Measurements from ENCODE around the gene OR10X1. TPM values are rescaled to one million over a fixed set of nuclear protein-coding genes. Genes with fewer than 3 reads are reported as not detected.

OR10X1 gene
- polyA plus RNA-seq (ENCODE audit: low read depth in 6 of 6), result not detected

DNA sequence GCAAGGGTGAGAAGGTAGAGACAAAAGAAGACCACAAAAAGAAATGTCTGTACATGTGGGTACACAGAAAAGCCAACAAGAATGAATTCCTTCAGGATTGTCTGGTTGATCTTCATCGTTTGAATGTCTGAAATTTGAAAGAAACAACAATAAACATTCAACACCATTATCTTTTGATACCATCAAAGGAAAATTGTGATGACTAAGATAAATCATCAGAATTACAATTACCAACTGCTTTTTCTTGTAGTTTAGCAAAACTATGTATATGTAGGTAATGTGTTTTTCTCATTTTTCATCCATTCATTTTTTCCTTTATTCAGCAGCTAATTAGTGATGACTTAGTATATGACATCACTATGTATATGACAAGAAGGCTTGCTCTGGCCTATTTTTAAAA, at the start of gene OR10X1:
Gene OR10X1 (minus strand): TSS at position 167 of the 400 bp plus-strand sequence. CDS start 0 bp downstream, at position 167.
- no peak for ATAC-seq (ENCODE audit: low read depth in 2 of 2)
- H3K36me3 Mint-ChIP-seq, result no peaks in the 10 kb centered on the region
- H3K27ac Mint-ChIP-seq, result no peak within 1 kb of the TSS
- no peak for DNase-seq
- H3K27me3 Mint-ChIP-seq, result peaks cover 12 to 37% (median 23%) of the 10 kb centered on the region in 3 donors
- H3K9me3 Mint-ChIP-seq, result no peaks in the 10 kb centered on the region
- peak within 1 kb of the TSS in 1 of 8 donors; percentile 15 for H3K4me3 Mint-ChIP-seq
- no peaks in the 10 kb centered on the region for H3K4me1 Mint-ChIP-seq

DNA sequence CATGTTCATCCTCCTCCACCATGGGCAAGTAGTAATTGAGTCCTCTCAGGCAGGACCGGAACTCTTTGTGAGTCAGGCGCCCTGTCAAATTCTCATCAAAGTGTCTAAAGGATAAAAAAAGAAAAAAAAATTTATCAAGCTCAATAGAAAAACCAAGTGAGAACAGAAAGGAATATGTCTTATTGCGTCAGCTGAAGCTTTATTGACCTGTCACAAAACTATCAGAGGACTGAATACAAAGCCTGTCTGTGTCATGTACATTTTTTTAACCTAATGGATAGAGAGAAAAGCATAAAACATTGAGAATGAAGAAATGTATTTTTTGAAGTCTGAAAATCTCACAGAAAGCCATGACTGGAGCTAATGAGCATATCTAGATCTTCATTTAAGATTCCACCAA, 34.1 kb upstream of the OR10X1 start:
- no peak for ATAC-seq (ENCODE audit: low read depth in 2 of 2)
- no peak overlapping the region for H3K4me3 Mint-ChIP-seq
- H3K36me3 Mint-ChIP-seq, result no peaks in the 10 kb centered on the region
- no peaks in the 10 kb centered on the region for H3K9me3 Mint-ChIP-seq
- DNase-seq, result no peak
- H3K4me1 Mint-ChIP-seq, result no peaks in the 10 kb centered on the region
- H3K27ac Mint-ChIP-seq, result no peak overlapping the region
- H3K27me3 Mint-ChIP-seq, result no peaks in the 10 kb centered on the region

- no peak overlapping the region for H3K4me3 Mint-ChIP-seq
- no peak for DNase-seq
Measured at GRCh38 chr1:158611916-158612315, 32.2 kb upstream of the OR10X1 start.

GRCh38 chr1:158607296-158607695, 27.6 kb upstream of the OR10X1 start:
- H3K27me3 Mint-ChIP-seq, result peaks cover 0 to 2% (median 0%) of the 10 kb centered on the region in 3 donors
- no peak overlapping the region for H3K4me3 Mint-ChIP-seq
- ATAC-seq (ENCODE audit: low read depth in 2 of 2) (no peak), DNase-seq (no peak)
- no peaks in the 10 kb centered on the region for H3K36me3 Mint-ChIP-seq
- H3K9me3 Mint-ChIP-seq, result no peaks in the 10 kb centered on the region
- H3K4me1 Mint-ChIP-seq, result no peaks in the 10 kb centered on the region
- H3K27ac Mint-ChIP-seq, result no peak overlapping the region

More at GRCh38 chr1:158611916-158612315, 32.2 kb upstream of the OR10X1 start:
- H3K27ac Mint-ChIP-seq, result peak overlapping the region in 2 of 6 donors; percentile 6 to 21
- H3K9me3 Mint-ChIP-seq, result no peaks in the 10 kb centered on the region
- ATAC-seq (ENCODE audit: low read depth in 2 of 2), result no peak
- H3K27me3 Mint-ChIP-seq, result no peaks in the 10 kb centered on the region
- no peaks in the 10 kb centered on the region for H3K36me3 Mint-ChIP-seq
- H3K4me1 Mint-ChIP-seq, result no peaks in the 10 kb centered on the region

GRCh38 chr1:158604968-158605367, 25.3 kb upstream of the OR10X1 start, which contains the start of gene OR10Z1:
OR10Z1 (plus strand) TSS chr1:158605268; CDS start chr1:158606439, 1,171 bp downstream.
- Mint-ChIP-seq H3K4me3 (no peak within 1 kb of the TSS), H3K27ac (no peak within 1 kb of the TSS), H3K9me3 (peaks cover 0 to 5% (median 0%) of the 10 kb centered on the region in 7 donors), H3K27me3 (peaks cover 0 to 5% (median under 1%) of the 10 kb centered on the region in 3 donors), H3K36me3 (peaks cover 0 to under 1% of the 10 kb centered on the region in 2 donors), H3K4me1 (no peaks in the 10 kb centered on the region)
- DNase-seq, result no peak
- ATAC-seq (ENCODE audit: low read depth in 2 of 2), result no peak

GRCh38 chr1:158600735-158601134, 21.0 kb upstream of the OR10X1 start:
- H3K4me3 Mint-ChIP-seq, result no peak overlapping the region
- ATAC-seq (ENCODE audit: low read depth in 2 of 2) (no peak), DNase-seq (no peak)
- H3K9me3 Mint-ChIP-seq, result peaks cover 17 to 41% (median 34%) of the 10 kb centered on the region in 7 donors
- peaks cover 17 to 33% of the 10 kb centered on the region in 2 donors for H3K36me3 Mint-ChIP-seq
- no peaks in the 10 kb centered on the region for H3K4me1 Mint-ChIP-seq
- H3K27ac Mint-ChIP-seq, result no peak overlapping the region
- H3K27me3 Mint-ChIP-seq, result peaks cover 12 to 25% (median 22%) of the 10 kb centered on the region in 3 donors

DNA sequence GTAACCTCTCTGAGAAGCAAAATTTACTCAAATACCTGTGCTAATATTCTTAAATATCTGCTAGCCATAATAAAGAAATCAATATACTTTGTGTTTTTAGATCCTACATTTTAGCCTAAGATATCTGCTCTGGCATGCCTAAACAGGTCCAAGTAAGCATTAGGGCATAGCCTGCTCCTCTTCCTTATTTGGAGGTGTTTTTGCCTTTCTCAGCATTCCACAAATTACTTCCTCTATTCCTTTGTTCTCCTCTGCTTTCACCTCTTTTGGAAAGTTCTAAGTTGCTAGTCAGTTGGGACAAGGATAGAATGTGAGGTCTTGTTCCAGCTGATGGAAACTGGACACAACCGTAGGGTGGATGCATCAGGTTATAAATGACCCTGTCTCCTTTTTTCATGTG, 7.2 kb upstream of the OR10X1 start:
- H3K36me3 Mint-ChIP-seq, result peaks cover 5% of the 10 kb centered on the region in 2 donors
- no peak overlapping the region for H3K4me3 Mint-ChIP-seq
- ATAC-seq (ENCODE audit: low read depth in 2 of 2), result no peak
- no peak for DNase-seq
- H3K27ac Mint-ChIP-seq, result no peak overlapping the region
- peaks cover 7 to 30% (median 14%) of the 10 kb centered on the region in 7 donors for H3K9me3 Mint-ChIP-seq
- peaks cover 7 to 41% (median 22%) of the 10 kb centered on the region in 3 donors for H3K27me3 Mint-ChIP-seq
- no peaks in the 10 kb centered on the region for H3K4me1 Mint-ChIP-seq

DNA sequence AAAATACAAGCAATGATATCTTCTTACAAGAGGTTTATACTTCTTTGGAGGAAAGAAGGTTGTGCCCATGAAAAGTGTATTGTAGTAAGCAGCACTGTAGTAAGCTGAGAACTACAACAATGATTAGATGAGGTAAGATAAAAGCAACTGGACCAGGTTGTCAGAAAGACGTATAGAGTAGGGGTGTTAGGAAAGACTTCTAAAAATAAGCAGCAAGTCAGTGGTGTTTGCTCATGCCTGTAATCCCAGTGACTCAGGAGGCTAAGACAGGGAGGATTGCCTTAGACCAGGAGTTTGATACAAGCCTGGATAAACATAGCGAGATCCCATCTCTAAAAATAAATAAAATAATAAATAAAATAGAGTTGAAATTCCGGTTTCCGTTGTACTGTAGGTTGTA, 4.3 kb upstream of the OR10X1 start:
- Mint-ChIP-seq H3K9me3 (peaks cover 5 to 22% (median 14%) of the 10 kb centered on the region in 7 donors), H3K27ac (no peak overlapping the region), H3K27me3 (peaks cover 12 to 35% (median 25%) of the 10 kb centered on the region in 3 donors), H3K36me3 (peaks cover 1 to 5% of the 10 kb centered on the region in 2 donors), H3K4me3 (no peak overlapping the region), H3K4me1 (no peaks in the 10 kb centered on the region)
- DNase-seq (no peak), ATAC-seq (ENCODE audit: low read depth in 2 of 2) (no peak)

DNA sequence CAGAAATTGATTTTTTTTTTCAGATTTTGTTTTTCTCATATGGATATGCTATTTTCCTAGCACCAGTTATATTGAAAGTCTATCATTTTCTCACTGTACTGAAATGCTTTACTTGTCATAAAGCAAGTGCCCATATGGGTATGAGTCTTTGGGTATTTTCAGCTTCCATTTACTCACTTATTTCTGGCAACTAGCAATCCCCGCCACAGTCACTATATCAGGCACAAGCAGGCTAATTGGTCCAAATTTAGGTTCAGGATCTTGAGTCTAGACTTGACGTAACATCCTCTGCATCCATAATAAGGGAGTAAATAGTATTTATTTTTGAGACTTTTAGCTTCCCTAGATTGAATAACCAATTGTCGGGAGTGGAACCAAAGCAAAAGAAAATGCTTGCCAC, 2.1 kb downstream of the OR10X1 start:
- H3K9me3 Mint-ChIP-seq, result no peaks in the 10 kb centered on the region
- H3K4me3 Mint-ChIP-seq, result no peak overlapping the region
- no peaks in the 10 kb centered on the region for H3K36me3 Mint-ChIP-seq
- DNase-seq (no peak), ATAC-seq (ENCODE audit: low read depth in 2 of 2) (no peak)
- no peak overlapping the region for H3K27ac Mint-ChIP-seq
- H3K4me1 Mint-ChIP-seq, result no peaks in the 10 kb centered on the region
- peaks cover 5 to 21% (median 14%) of the 10 kb centered on the region in 3 donors for H3K27me3 Mint-ChIP-seq

DNA sequence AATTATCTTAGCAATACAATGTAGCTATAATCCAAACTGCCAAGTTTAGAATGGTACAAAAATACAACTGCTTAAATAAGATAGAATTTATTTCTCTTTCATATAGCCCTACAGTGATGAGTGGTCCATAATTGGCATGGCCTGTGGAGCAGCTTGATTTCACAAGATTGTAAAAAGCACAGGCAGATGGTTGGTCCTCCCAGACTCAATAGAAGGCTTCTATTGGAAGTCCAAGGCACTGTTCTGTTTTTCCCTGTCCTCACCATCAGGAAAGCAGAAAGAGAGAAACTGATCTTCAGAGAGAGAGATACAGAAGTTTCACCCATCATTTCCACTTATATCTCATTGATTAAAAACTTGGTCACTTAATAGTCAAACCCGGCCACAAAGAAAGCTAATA, 7.5 kb downstream of the OR10X1 start:
- Mint-ChIP-seq H3K9me3 (peaks cover 0 to 5% (median 0%) of the 10 kb centered on the region in 7 donors), H3K4me1 (peaks cover 0 to 5% (median 4%) of the 10 kb centered on the region in 3 donors), H3K4me3 (no peak overlapping the region), H3K27ac (no peak overlapping the region), H3K36me3 (peaks cover 0 to 8% of the 10 kb centered on the region in 2 donors), H3K27me3 (peaks cover 0 to 10% (median 0%) of the 10 kb centered on the region in 3 donors)
- DNase-seq (no peak), ATAC-seq (ENCODE audit: low read depth in 2 of 2) (no peak)

GRCh38 chr1:158570480-158570879, 9.2 kb downstream of the OR10X1 start, which contains the start of gene OR6P1:
OR6P1 (minus strand) TSS chr1:158570580; CDS start chr1:158563604, 6,976 bp downstream.
- no peak within 1 kb of the TSS for H3K27ac Mint-ChIP-seq
- H3K4me1 Mint-ChIP-seq, result peaks cover 0 to 5% (median 4%) of the 10 kb centered on the region in 3 donors
- no peak for DNase-seq
- H3K9me3 Mint-ChIP-seq, result peaks cover 0 to 13% (median 0%) of the 10 kb centered on the region in 7 donors
- H3K4me3 Mint-ChIP-seq, result no peak within 1 kb of the TSS
- ATAC-seq (ENCODE audit: low read depth in 2 of 2), result no peak
- H3K27me3 Mint-ChIP-seq, result peaks cover 0 to 10% (median 0%) of the 10 kb centered on the region in 3 donors
- peaks cover 0 to 8% of the 10 kb centered on the region in 2 donors for H3K36me3 Mint-ChIP-seq

DNA sequence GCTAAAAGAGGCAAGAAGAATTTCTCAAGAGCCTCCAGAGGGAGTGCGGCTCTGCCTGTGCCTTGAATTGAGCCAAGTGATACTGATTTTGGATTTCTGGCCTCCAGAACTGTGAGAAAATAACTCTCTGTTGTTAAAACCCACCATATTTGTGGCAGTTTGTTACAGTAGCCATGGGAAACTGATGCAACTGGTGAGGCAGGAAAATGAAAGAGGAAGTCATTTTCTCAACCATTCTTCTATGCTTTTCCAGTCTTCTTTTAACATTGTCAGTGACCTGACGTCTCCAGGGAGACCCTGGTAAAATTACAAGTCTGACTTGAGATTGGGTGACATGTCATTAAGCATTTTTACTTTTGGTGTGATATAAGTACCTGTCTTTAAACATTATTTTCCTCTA, 15.1 kb downstream of the OR10X1 start:
- Mint-ChIP-seq H3K27me3 (peaks cover 0 to 8% (median 0%) of the 10 kb centered on the region in 3 donors), H3K4me1 (peaks cover 9 to 16% (median 12%) of the 10 kb centered on the region in 3 donors), H3K27ac (peak overlapping the region in 4 of 6 donors; percentile 0 to 58 (median 52)), H3K4me3 (peak overlapping the region in 5 of 8 donors; percentile 12 to 78 (median 31)), H3K36me3 (peaks cover 0 to 19% of the 10 kb centered on the region in 2 donors), H3K9me3 (peaks cover 0 to 13% (median 0%) of the 10 kb centered on the region in 7 donors)
- DNase-seq, result peak; percentile 19
- ATAC-seq (ENCODE audit: low read depth in 2 of 2), result peak; percentile 67 to 80

DNA sequence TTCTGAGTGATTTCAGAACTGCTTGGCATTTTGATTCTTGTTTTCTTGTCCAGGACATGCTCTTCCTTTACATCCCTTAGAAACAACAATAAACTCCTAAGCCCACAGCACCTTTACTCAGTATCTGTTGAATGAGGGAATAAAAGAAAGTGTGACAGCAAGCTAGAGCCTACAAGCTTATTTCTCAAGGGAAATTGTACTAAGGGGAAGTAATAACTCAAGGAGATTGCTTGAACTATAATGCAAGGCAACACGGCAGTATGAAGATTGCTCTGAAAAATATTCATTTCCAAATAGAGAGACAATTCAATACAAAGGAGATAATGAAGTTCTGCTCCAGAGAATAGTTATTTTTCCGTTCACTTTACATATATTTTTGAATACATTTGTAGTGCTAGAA, 15.8 kb downstream of the OR10X1 start:
- H3K27me3 Mint-ChIP-seq, result peaks cover 0 to 8% (median 0%) of the 10 kb centered on the region in 3 donors
- H3K9me3 Mint-ChIP-seq, result peaks cover 0 to 13% (median 0%) of the 10 kb centered on the region in 7 donors
- peaks cover 9 to 16% (median 12%) of the 10 kb centered on the region in 3 donors for H3K4me1 Mint-ChIP-seq
- DNase-seq (peak; percentile 0), ATAC-seq (ENCODE audit: low read depth in 2 of 2) (peak; percentile 43 to 60)
- H3K36me3 Mint-ChIP-seq, result peaks cover 0 to 19% of the 10 kb centered on the region in 2 donors
- peak overlapping the region in 4 of 8 donors; percentile 12 to 78 (median 38) for H3K4me3 Mint-ChIP-seq
- H3K27ac Mint-ChIP-seq, result peak overlapping the region in 3 of 6 donors; percentile 57 to 84 (median 58)

DNA sequence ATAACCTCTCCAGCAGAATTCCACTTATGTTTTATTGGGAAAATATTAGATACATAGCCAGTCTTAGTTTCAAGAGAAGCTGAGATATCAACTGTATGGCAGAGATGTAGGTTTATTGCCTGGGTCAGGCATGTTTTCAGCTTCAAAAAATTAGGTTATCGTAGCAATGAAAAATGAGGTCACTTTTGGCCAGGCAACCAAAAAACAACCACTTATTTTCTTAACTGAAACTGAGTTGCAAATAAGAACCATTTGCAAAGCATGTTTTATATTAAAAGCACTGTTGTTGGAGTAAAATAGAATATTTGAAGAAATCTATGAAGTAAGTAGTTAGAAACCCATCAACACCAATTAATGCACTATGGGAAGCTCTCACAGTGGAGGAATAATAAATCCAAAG, 20.0 kb downstream of the OR10X1 start:
- Mint-ChIP-seq H3K4me3 (no peak overlapping the region), H3K9me3 (peaks cover 0 to 8% (median 0%) of the 10 kb centered on the region in 7 donors), H3K4me1 (peaks cover 9 to 15% (median 12%) of the 10 kb centered on the region in 3 donors), H3K27me3 (peaks cover 0 to 8% (median 0%) of the 10 kb centered on the region in 3 donors), H3K27ac (no peak overlapping the region), H3K36me3 (peaks cover 0 to 11% of the 10 kb centered on the region in 2 donors)
- DNase-seq, result no peak
- ATAC-seq (ENCODE audit: low read depth in 2 of 2), result no peak
